Loucy (cell line): ENCODE data around the gene BTBD6.

Experiments
- H2AFZ ChIP-seq: fragments of 200-600 bp; sonication (generic); 2 replicates; pipeline ENCODE4 v1.6.0; 2016; ENCODE audit warnings: antibody characterized with exemption, mild to moderate bottlenecking, low read length, moderate library complexity
- H3F3A ChIP-seq: fragments of 200-600 bp; 2 replicates; pipeline ENCODE4 v1.6.0; 2016; ENCODE audit warnings: antibody characterized with exemption, low read depth, mild to moderate bottlenecking
- H3K27me3 ChIP-seq: fragments of 200-600 bp; sonication (generic); 2 replicates; pipeline ENCODE4 v1.6.1; 2014; ENCODE audit warnings: low read length, mild to moderate bottlenecking; ENCODE audit not compliant: insufficient read depth, poor library complexity, severe bottlenecking
- H3K36me3 ChIP-seq: fragments of 200-600 bp; sonication (generic); 2 replicates; pipeline ENCODE4 v1.6.1; 2016; ENCODE audit warnings: low read length; ENCODE audit not compliant: insufficient read depth
- H3K4me1 ChIP-seq: fragments of 200-600 bp; sonication (generic); 2 replicates; pipeline ENCODE4 v1.5.1; 2014; ENCODE audit warnings: low read length, mild to moderate bottlenecking; ENCODE audit not compliant: insufficient read depth, poor library complexity, severe bottlenecking
- H3K4me2 ChIP-seq: fragments of 200-600 bp; sonication (generic); 2 replicates; pipeline ENCODE4 v1.6.0; 2014; ENCODE audit warnings: antibody characterized with exemption, low read length, low read depth, mild to moderate bottlenecking; ENCODE audit not compliant: poor library complexity, severe bottlenecking
- H3K4me3 ChIP-seq: fragments of 200-600 bp; sonication (generic); 2 replicates; pipeline ENCODE4 v1.5.1; 2014; ENCODE audit warnings: low read length, mild to moderate bottlenecking, mixed read lengths; ENCODE audit not compliant: poor library complexity, severe bottlenecking
- H3K79me2 ChIP-seq: fragments of 200-600 bp; sonication (generic); 2 replicates; pipeline ENCODE4 v1.6.1; 2014; ENCODE audit warnings: low read length; ENCODE audit not compliant: insufficient read depth
- H3K9ac ChIP-seq: fragments of 200-600 bp; sonication (generic); 2 replicates; pipeline ENCODE4 v1.6.0; 2014; ENCODE audit warnings: mild to moderate bottlenecking, low read depth, low read length, moderate library complexity; ENCODE audit not compliant: poor library complexity, severe bottlenecking
- H3K9me2 ChIP-seq: fragments of 200-600 bp; sonication (generic); replicated peaks from 2 replicates; pipeline ENCODE4 v1.6.1; 2016; ENCODE audit warnings: low read depth, low read length, mixed read lengths
- H3K9me3 ChIP-seq: fragments of 200-600 bp; sonication (generic); 2 replicates; pipeline ENCODE4 v1.6.1; 2014; ENCODE audit warnings: mild to moderate bottlenecking, antibody characterized with exemption, low read length, low read depth; ENCODE audit not compliant: insufficient read depth
- H4K20me1 ChIP-seq: fragments of 200-600 bp; sonication (generic); 2 replicates; pipeline ENCODE4 v1.6.0; 2014; ENCODE audit warnings: antibody characterized with exemption, low read length, mild to moderate bottlenecking; ENCODE audit not compliant: insufficient read depth, poor library complexity, severe bottlenecking
- CTCF ChIP-seq: fragments of 200-600 bp; sonication (generic); conservative IDR thresholded peaks from 2 replicates; pipeline ENCODE4 v1.5.1; 2014; ENCODE audit warnings: mild to moderate bottlenecking, antibody characterized with exemption, low read length
- EZH2phosphoT487 ChIP-seq: fragments of 200-600 bp; IDR thresholded peaks from 2 replicates; pipeline ENCODE4 v1.6.1; 2018; ENCODE audit warnings: antibody characterized with exemption, mild to moderate bottlenecking, moderate library complexity, borderline replicate concordance

The BTBD6 gene

GRCh38 chr14:105215602-105216001 lies 32.7 kb upstream of the BTBD6 start:
- no peaks in the 10 kb centered on the region for H3K4me1 ChIP-seq
- no peaks in the 10 kb centered on the region for H3K9me3 ChIP-seq
- no peaks in the 10 kb centered on the region for H3K9me2 ChIP-seq
- TF ChIP-seq CTCF, result no peak
- no peak for TF ChIP-seq EZH2phosphoT487
- peaks cover 69% of the 10 kb centered on the region; the same call in 1 of the 2 replicates for H3K36me3 ChIP-seq
- H3K27me3 ChIP-seq, result no peaks in the 10 kb centered on the region
- H2AFZ ChIP-seq, result no peak overlapping the region
- no peak overlapping the region for H3K4me3 ChIP-seq
- H3K9ac ChIP-seq, result no peak overlapping the region
- no peaks in the 10 kb centered on the region for H3K79me2 ChIP-seq
- H4K20me1 ChIP-seq, result no peaks in the 10 kb centered on the region
- no peak overlapping the region for H3K4me2 ChIP-seq
- no peaks in the 10 kb centered on the region for H3F3A ChIP-seq

- Histone ChIP-seq H3K9me2 (no peaks in the 10 kb centered on the region), H3K4me3 (no peak overlapping the region), H3K4me2 (no peak overlapping the region), H3K36me3 (peaks cover 72% of the 10 kb centered on the region; the same call in 1 of the 2 replicates), H3K79me2 (no peaks in the 10 kb centered on the region), H3K9me3 (no peaks in the 10 kb centered on the region), H3K4me1 (no peaks in the 10 kb centered on the region), H3F3A (no peaks in the 10 kb centered on the region), H4K20me1 (no peaks in the 10 kb centered on the region), H3K27me3 (no peaks in the 10 kb centered on the region), H2AFZ (no peak overlapping the region), H3K9ac (no peak overlapping the region)
- TF ChIP-seq EZH2phosphoT487 (no peak), CTCF (no peak)
Measured at GRCh38 chr14:105216490-105217247, 31.7 kb upstream of the BTBD6 start.

DNA sequence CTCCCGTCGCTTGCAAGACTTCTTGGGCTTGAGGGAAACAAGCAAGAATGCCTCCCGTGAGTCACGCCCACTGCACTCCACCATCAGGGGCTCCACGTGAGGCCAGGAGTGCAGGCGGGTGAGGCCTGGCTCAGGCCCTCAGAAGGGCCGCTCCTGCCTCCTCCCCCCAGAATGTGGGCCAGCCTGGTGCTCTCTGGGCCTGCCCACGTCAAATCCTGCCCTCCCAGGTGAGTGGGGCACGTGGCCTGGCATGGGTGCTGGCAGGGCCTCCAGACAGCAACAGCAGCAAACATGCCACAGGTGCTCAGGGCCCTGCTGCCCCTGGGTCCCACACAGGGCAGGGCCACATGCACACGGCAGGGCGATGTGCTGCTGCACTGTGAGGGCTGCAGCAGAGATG lies 30.6 kb upstream of the BTBD6 start:
- Histone ChIP-seq H3K9me2 (no peaks in the 10 kb centered on the region), H3K4me1 (no peaks in the 10 kb centered on the region), H3F3A (no peaks in the 10 kb centered on the region), H2AFZ (no peak overlapping the region), H3K36me3 (peaks cover 72% of the 10 kb centered on the region; the same call in 1 of the 2 replicates), H3K9me3 (no peaks in the 10 kb centered on the region), H3K4me2 (no peak overlapping the region), H3K27me3 (no peaks in the 10 kb centered on the region), H4K20me1 (no peaks in the 10 kb centered on the region), H3K79me2 (no peaks in the 10 kb centered on the region), H3K9ac (no peak overlapping the region), H3K4me3 (no peak overlapping the region)
- TF ChIP-seq EZH2phosphoT487, result no peak
- TF ChIP-seq CTCF, result no peak
